ENCODE data around the gene GARS1. TPM values are rescaled to one million over a fixed set of nuclear protein-coding genes. Genes with fewer than 3 reads are reported as not detected.

GARS1 gene
- total and polyA plus RNA-seq, 9 of the 15 experiments (the other 6 are each of a cell fraction or from before 2014, with no cell fraction given) = 142 to 769 (median 272) TPM

DNA sequence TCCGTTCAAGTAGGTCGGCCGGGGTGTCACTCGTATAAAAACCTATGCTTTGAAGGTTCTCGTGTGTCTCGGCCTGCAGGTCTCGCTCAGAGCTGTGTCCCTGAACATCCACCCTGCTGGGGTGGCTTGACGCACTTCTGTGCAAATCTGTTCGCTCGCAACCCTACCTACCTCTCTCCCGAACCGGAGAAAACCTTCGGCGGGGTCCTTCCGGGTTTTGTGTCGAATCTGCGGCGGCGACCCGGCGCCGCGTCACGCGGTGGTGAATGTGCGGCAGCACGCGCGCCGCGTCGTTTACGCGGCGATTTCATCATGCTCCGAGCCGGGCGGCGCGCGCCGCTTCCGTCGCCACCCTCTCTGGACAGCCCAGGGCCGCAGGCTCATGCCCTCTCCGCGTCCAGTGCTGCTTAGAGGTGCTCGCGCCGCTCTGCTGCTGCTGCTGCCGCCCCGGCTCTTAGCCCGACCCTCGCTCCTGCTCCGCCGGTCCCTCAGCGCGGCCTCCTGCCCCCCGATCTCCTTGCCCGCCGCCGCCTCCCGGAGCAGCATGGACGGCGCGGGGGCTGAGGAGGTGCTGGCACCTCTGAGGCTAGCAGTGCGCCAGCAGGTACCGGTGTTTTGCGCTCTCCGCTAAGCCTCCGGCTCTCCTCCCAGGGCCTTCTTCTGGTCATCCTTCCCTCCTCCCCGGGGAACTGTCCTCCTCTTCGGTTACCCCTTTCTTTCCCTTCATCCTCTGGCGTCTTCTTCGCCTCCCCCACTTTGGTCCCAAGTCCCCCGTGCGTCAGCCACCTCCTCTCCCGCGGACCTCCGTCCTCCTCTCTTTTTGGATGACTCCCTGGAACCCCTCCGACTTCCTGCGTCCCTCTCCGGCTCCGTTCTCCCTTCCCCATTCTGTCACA, at the start of gene GARS1 (continued):
- TF ChIP-seq, protein P1, sequence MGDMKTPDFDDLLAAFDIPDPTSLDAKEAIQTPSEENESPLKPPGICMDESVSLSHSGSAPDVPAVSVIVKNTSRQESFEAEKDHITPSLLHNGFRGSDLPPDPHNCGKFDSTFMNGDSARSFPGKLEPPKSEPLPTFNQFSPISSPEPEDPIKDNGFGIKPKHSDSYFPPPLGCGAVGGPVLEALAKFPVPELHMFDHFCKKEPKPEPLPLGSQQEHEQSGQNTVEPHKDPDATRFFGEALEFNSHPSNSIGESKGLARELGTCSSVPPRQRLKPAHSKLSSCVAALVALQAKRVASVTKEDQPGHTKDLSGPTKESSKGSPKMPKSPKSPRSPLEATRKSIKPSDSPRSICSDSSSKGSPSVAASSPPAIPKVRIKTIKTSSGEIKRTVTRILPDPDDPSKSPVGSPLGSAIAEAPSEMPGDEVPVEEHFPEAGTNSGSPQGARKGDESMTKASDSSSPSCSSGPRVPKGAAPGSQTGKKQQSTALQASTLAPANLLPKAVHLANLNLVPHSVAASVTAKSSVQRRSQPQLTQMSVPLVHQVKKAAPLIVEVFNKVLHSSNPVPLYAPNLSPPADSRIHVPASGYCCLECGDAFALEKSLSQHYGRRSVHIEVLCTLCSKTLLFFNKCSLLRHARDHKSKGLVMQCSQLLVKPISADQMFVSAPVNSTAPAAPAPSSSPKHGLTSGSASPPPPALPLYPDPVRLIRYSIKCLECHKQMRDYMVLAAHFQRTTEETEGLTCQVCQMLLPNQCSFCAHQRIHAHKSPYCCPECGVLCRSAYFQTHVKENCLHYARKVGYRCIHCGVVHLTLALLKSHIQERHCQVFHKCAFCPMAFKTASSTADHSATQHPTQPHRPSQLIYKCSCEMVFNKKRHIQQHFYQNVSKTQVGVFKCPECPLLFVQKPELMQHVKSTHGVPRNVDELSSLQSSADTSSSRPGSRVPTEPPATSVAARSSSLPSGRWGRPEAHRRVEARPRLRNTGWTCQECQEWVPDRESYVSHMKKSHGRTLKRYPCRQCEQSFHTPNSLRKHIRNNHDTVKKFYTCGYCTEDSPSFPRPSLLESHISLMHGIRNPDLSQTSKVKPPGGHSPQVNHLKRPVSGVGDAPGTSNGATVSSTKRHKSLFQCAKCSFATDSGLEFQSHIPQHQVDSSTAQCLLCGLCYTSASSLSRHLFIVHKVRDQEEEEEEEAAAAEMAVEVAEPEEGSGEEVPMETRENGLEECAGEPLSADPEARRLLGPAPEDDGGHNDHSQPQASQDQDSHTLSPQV (IDR thresholded peaks at IDR 0.05) = no peak
- TF ChIP-seq RBM22 (IDR thresholded peaks at IDR 0.05; ENCODE audit: low read depth, low read length, poor library complexity, severe bottlenecking) = peak; percentile 94
- peak; percentile 100 for TF ChIP-seq RBFOX2 (IDR thresholded peaks at IDR 0.05; ENCODE audit: low read depth, low read length)
- peak; percentile 66; the same call in 1 of the 2 replicates for TF ChIP-seq PML (IDR thresholded peaks at IDR 0.05; ENCODE audit: low read length)
- TF ChIP-seq ELF4 (CRISPR knock-in tag; IDR thresholded peaks at IDR 0.05) = peak; percentile 70; the same call in 1 of the 2 replicates
- no peak for TF ChIP-seq POU5F1 (IDR thresholded peaks at IDR 0.05; ENCODE audit: borderline replicate concordance, low read depth, low read length, partially characterized antibody)
- TF ChIP-seq FOXP1 (CRISPR knock-in tag; IDR thresholded peaks at IDR 0.05) = peak; percentile 63
- TF ChIP-seq BCL6 (CRISPR knock-in tag; IDR thresholded peaks at IDR 0.05) = no peak
- TF ChIP-seq PTBP1 (IDR thresholded peaks at IDR 0.05; ENCODE audit: low read depth, low read length) = 0 out of 2 replicates have a peak, but pooled peaks have one; percentile 48
- TF ChIP-seq POLR2A (conservative IDR thresholded peaks at IDR 0.05) = peak; percentile 96
- TF ChIP-seq, protein P2, sequence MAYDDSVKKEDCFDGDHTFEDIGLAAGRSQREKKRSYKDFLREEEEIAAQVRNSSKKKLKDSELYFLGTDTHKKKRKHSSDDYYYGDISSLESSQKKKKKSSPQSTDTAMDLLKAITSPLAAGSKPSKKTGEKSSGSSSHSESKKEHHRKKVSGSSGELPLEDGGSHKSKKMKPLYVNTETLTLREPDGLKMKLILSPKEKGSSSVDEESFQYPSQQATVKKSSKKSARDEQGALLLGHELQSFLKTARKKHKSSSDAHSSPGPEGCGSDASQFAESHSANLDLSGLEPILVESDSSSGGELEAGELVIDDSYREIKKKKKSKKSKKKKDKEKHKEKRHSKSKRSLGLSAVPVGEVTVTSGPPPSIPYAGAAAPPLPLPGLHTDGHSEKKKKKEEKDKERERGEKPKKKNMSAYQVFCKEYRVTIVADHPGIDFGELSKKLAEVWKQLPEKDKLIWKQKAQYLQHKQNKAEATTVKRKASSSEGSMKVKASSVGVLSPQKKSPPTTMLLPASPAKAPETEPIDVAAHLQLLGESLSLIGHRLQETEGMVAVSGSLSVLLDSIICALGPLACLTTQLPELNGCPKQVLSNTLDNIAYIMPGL (CRISPR knock-in tag; IDR thresholded peaks at IDR 0.05) = peak; percentile 85; the same call in 1 of the 2 replicates
- peak; percentile 19 to 87 (median 82) for TF ChIP-seq YY1 (IDR thresholded peaks at IDR 0.05; ENCODE audit: borderline replicate concordance in 1 of 3, control insufficient read depth in 1 of 3, extremely low read depth in 1 of 3, insufficient read depth in 3 of 3, insufficient read length in 1 of 3, insufficient replicate concordance in 2 of 3, low read depth in 1 of 3, low read length in 2 of 3)
- TF ChIP-seq, protein P3, sequence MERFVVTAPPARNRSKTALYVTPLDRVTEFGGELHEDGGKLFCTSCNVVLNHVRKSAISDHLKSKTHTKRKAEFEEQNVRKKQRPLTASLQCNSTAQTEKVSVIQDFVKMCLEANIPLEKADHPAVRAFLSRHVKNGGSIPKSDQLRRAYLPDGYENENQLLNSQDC (CRISPR knock-in tag; IDR thresholded peaks at IDR 0.05) = peak; percentile 54; the same call in 1 of the 2 replicates
- TF ChIP-seq ZNF133 (CRISPR knock-in tag; IDR thresholded peaks at IDR 0.05) = no peak
- TF ChIP-seq, protein P4, sequence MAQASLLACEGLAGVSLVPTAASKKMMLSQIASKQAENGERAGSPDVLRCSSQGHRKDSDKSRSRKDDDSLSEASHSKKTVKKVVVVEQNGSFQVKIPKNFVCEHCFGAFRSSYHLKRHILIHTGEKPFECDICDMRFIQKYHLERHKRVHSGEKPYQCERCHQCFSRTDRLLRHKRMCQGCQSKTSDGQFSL (CRISPR knock-in tag; IDR thresholded peaks at IDR 0.05) = peak; percentile 60; the same call in 1 of the 2 replicates
- TF ChIP-seq, protein P4 (tag; IDR thresholded peaks at IDR 0.05) = no peak
- 0 out of 2 replicates have a peak, but pooled peaks have one; percentile 49 for TF ChIP-seq HIVEP1 (CRISPR knock-in tag; IDR thresholded peaks at IDR 0.05)
- TF ChIP-seq NUFIP1 (IDR thresholded peaks at IDR 0.05; ENCODE audit: partially characterized antibody) = no peak
- TF ChIP-seq CBX8 (IDR thresholded peaks at IDR 0.05; ENCODE audit: borderline replicate concordance, extremely low read depth, low read depth, low read length, poor library complexity, severe bottlenecking) = no peak
